GM21447 (cell line): Measurements from ENCODE around the gene TPRKB.
"Not testable (repeated sequence)": the region's sequence is repeated elsewhere in the genome, so short reads cannot be mapped to it uniquely, and the experiment has no call there.

Experiments used
- ATAC-seq: cut with Tn5 transposase; IDR thresholded peaks from one replicate; pipeline ENCODE4 v1.9.1; 2021; ENCODE audit not compliant: unreplicated experiment

TPRKB gene

GRCh38 chr2:73736855-73737779 is at the start of gene TPRKB:
TSS of gene TPRKB (minus strand) at chr2:73737345. CDS start at chr2:73734569, 2,776 bp downstream.
- ATAC-seq = peak; percentile 95

- not testable (repeated sequence) for ATAC-seq
These were observed 46.7 kb upstream of the TPRKB start, which contains the start of gene C2orf78 for GRCh38 chr2:73783883-73784282. TSS of gene C2orf78 (plus strand) at chr2:73784183. CDS start at chr2:73784310, 127 bp downstream.

GRCh38 chr2:73783402-73783801 is 46.3 kb upstream of the TPRKB start:
- not testable (repeated sequence) for ATAC-seq

DNA sequence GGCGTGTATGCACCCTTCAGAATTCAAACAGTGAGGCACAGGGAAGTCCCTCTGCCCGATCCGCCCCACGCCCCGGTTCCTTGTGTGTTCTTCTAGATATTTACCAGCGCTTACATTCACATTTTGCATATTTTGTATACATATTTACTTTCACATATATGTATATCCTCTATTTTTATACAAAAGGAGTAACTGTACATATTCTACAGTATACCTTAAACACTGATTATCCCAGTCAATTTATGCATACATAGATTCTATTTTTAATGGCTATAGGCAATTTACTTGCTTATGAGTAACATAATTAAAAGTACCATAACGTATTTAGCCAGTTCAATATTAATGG is 43.1 kb upstream of the TPRKB start:
- ATAC-seq = no peak

- peak; percentile 99 for ATAC-seq
These were observed 42.5 kb upstream of the TPRKB start, which contains the start of gene DUSP11 for GRCh38 chr2:73779467-73780236. TSS of gene DUSP11 (minus strand) at chr2:73780103. CDS start at chr2:73779974, 129 bp downstream.

GRCh38 chr2:73778867-73779466 is 41.8 kb upstream of the TPRKB start:
- not testable (repeated sequence) for ATAC-seq

DNA sequence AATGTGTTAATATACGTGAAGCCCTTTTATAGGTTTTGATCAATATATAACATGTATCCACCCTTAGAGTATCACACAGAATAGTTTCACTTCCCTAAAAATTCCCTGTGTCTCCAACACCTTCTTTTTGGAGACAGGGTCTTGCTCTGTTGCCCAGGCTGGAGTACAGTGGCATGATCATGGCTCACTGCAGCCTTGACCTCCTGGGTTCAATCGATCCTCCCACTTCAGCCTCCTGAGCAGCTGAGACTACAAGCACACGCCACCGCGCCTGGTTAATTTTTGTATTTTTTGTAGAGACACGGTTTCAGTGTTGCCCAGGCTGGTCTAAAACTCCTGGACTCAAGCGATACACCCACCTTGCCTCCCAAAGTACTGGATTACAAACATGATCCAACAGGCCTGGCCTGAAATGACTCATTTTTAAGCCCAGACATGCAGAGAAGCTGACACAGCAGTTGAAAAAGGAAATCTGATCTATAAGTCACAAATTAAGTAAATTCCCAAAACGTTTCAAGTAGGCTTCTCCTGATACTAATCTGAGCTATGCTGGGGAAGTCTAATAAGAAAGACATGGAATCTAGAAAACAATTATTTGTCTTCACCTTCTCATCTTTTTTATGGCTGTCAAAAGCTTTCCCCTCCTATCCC is 39.8 kb upstream of the TPRKB start:
- ATAC-seq = no peak

DNA sequence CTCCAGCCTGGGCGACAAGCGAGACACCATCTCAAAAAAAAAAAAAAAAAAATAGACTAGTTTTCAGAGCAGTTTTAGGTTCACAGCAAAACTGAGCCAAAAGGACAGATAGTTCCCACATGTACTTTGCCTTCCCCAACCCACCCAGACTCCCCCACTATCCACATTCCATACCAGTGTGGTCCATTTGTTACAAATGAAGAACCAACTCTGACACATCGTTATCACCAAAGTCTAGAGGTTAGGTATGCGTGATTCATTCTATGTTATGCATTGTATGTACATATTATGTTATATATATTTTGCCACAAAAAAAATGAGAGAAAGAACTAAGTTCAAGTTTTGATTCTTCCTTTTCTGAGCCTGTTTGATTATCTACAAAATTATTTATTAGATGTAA is 39.2 kb upstream of the TPRKB start:
- no peak for ATAC-seq

DNA sequence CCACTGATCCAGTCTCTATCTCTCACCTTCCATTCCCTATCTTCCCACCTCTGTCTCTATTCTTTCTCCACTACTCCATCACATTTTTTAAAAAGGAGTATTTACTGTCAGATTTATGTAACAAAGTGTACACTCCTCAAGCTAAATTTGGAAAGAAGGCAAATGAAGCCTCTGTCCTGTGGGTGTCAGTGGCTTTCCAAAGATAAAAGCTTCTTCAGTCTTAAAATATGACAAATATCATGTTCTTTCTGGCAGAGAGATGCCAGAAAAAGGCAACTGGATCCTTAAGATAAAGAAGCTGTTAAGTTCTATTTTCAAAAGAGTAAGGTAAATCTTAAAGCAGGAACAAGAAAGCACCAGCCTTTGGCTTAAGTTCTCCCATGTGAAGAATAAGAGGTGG is 35.7 kb upstream of the TPRKB start:
- no peak for ATAC-seq

- no peak for ATAC-seq
These were observed 33.6 kb upstream of the TPRKB start for GRCh38 chr2:73770725-73771124.

DNA sequence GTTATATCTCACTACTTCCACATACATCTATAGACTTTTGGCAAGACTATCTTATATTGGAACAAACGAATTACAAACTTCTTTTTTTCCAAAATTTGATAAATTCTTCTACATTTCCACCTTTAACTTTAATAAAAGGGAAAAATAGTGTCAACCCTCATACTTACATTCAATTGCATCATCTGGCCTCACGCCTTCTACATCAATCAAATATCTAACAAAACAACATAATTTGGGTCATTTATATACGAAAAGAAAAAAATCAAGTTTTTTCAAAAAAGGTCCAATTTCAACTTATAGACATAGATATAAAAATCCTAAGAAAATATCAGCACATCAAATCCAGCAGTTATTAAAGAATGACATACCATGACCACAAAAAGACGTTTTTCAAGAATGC is 29.8 kb upstream of the TPRKB start:
- ATAC-seq = no peak

- ATAC-seq = no peak
These were observed 29.2 kb upstream of the TPRKB start for GRCh38 chr2:73766349-73766748.

DNA sequence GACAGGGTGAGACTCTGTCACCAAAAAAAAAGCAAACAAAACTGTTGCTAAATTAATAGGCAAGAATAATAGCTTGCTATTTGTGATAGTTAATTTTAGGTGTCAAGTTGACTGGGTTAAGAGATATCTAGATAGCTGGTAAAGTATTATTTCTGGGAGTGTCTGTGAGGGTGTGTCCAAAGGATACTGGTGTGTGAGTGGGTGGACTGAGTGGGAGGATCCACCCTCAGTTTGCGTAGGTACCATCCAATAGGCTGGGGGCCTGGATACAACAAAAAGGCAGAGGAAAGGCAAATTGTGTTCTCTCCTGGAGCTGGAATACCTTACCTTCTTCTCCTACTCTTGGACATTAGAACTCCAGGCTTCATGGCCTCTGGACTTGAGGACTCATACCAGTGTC is 27.8 kb upstream of the TPRKB start:
- no peak for ATAC-seq

DNA sequence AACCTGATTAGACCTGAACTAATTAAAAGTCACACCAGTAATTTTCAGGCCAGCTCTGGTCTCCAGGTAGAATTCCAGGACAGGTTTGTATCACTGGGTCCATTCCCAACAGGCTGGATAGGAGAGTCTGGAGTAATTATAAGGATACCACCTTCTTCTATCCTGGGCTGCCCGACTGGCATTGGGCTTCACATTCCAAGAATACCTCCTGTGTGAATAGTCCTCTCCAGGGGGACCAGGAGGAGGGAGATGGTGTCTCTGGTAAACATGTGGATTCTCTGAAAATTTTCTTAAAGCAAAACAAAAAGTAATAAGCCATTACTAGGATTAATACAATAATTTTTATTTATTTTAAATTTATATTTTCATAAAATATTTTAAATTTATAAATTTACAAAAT is 25.4 kb upstream of the TPRKB start:
- no peak for ATAC-seq

- no peak for ATAC-seq
These were observed 22.8 kb upstream of the TPRKB start for GRCh38 chr2:73759904-73760303.

DNA sequence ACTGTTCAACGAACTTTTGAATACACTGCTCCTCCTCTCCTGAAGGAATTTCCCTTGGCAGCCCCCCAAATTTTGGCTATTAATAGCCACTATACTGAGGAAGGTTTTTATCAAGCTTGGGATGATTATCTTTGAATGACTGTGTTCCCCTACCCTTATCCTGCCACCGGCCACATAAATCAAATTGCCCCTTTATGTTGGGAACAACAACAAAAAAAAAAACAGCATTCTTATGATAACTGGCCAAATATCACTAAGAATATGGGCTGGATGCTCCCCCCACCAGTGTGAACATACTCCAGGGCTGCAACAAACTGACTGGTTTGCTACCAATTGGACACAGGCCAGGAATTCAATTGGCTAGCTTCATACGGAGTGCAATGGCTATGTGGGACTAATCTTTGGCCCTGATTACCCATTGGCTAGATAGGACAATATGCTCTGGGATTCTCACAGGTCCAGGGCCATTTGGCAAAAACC is 22.2 kb upstream of the TPRKB start:
- no peak for ATAC-seq

DNA sequence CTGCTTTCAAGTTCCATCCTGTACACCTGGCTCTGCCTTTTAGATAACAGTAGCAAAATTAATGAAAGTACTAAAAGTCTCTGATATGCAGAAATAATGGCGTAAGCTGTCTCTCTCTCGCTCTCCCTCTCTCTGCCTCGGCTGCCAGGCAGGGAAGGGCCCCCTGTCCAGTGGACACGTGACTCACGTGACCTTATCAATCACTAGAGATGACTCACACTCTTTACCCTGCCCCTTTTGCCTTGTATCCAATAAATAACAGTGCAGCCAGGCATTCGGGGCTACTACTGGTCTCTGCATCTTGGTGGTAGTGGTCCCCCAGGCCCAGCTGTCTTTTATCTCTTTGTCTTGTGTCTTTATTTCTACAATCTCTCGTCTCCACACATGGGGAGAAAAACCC is 17.2 kb upstream of the TPRKB start:
- not testable (repeated sequence) for ATAC-seq

DNA sequence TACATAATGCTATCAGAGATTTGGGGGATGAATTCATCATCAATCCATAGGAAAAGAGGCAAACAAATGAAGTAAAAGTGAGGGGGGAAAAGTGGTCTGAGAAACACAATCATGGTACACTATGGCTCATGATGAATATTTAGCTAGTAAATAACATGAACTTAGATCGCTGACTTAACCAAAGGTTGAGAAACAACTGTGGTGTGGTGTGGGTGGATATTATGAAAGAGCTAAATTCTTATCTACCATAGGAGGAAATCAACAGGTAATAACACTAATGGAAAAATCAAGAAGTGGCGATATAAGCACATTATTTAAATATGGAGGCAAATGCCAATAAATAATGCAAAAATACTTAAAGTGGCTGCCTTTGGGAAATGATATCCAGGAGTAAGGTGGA is 12.2 kb upstream of the TPRKB start:
- ATAC-seq = no peak

DNA sequence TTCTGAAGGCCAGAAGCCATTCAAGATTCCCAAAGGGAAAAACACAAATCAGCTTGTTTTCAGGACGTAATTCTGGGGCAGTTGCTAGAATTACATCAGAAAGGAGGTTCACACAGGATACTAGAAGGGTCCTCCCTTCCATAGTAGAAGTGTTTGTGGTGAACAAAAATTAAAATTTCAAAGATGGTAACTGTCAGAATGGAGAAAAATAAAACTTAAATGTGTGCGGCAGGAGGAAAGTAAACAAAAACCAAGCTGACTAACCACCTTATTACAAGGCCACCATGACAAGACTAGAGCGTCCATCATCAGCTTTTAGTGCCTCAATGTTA is 9.7 kb upstream of the TPRKB start:
- ATAC-seq = no peak

- ATAC-seq = no peak
These were observed 9.1 kb upstream of the TPRKB start for GRCh38 chr2:73746015-73746876.
